Measurements from ENCODE around the gene SERGEF. TPM values are rescaled to one million over a fixed set of nuclear protein-coding genes. Genes with fewer than 3 reads are reported as not detected.
A peak's percentile ranks its signal among the peaks of the same experiment; 100 is the strongest.
"Not testable (repeated sequence)": the region's sequence is repeated elsewhere in the genome, so short reads cannot be mapped to it uniquely, and the experiment has no call there.

The SERGEF gene
- total RNA-seq, 4 donors from 2014 or later: 62.2 to 116 (median 83.5) TPM

GRCh38 chr11:18005376-18006129 lies 7.3 kb downstream of the SERGEF start:
- Histone ChIP-seq H3K27me3 (no peaks in the 10 kb centered on the region), H3K27ac (no peak overlapping the region), H3K4me3 (replicated peaks in 1 of 3) (no peak overlapping the region), H3K9me3 (no peaks in the 10 kb centered on the region), H3K36me3 (peaks cover 21 to 25% of the 10 kb centered on the region in 2 donors), H3K4me1 (no peaks in the 10 kb centered on the region)
- no peak for DNase-seq
- intact Hi-C loops (cut with DNase I): no loop called here
- WGBS, 2 donors: 92 to 93% methylated on average over 4 of the region's 4 CpGs
- TF ChIP-seq CTCF (IDR thresholded peaks at IDR 0.05): no peak
- TF ChIP-seq POLR2A (IDR thresholded peaks at IDR 0.05): no peak

GRCh38 chr11:18001191-18001590 lies 11.7 kb downstream of the SERGEF start:
- Histone ChIP-seq H3K27me3 (no peaks in the 10 kb centered on the region), H3K4me1 (no peaks in the 10 kb centered on the region), H3K4me3 (replicated peaks in 1 of 3) (no peak overlapping the region), H3K36me3 (peaks cover 16 to 34% of the 10 kb centered on the region in 2 donors), H3K27ac (no peak overlapping the region), H3K9me3 (no peaks in the 10 kb centered on the region)
- TF ChIP-seq CTCF (IDR thresholded peaks at IDR 0.05) (no peak), POLR2A (IDR thresholded peaks at IDR 0.05) (no peak)
- intact Hi-C loops (cut with DNase I): no loop called here
- WGBS, 2 donors: 79 to 80% methylated on average over 2 of the region's 2 CpGs
- no peak for DNase-seq

- intact Hi-C loops (cut with DNase I): no loop called here
- WGBS, 2 donors: 93 to 100% methylated on average over 1 of the region's 1 CpG
These were observed 12.1 kb downstream of the SERGEF start for GRCh38 chr11:18000760-18001159.

GRCh38 chr11:18000128-18000527 lies 12.7 kb downstream of the SERGEF start:
- H3K27me3 ChIP-seq; H3K4me1 ChIP-seq; H3K9me3 ChIP-seq; H3K4me3 ChIP-seq (replicated peaks in 1 of 3); H3K27ac ChIP-seq; intact Hi-C loops (cut with DNase I); DNase-seq: not testable (repeated sequence)
- 91 to 98% methylated on average over 4 of the region's 4 CpGs for WGBS, 2 donors
- peaks cover 11 to 25% of the 10 kb centered on the region in 2 donors for H3K36me3 ChIP-seq

More at GRCh38 chr11:18000760-18001159, 12.1 kb downstream of the SERGEF start:
- H3K4me3 ChIP-seq (replicated peaks in 1 of 3): no peak overlapping the region
- no peak overlapping the region for H3K27ac ChIP-seq
- H3K9me3 ChIP-seq: no peaks in the 10 kb centered on the region
- H3K36me3 ChIP-seq: peaks cover 14 to 29% of the 10 kb centered on the region in 2 donors
- no peak for DNase-seq
- no peak for TF ChIP-seq CTCF (IDR thresholded peaks at IDR 0.05)
- no peak for TF ChIP-seq POLR2A (IDR thresholded peaks at IDR 0.05)
- H3K27me3 ChIP-seq: no peaks in the 10 kb centered on the region
- H3K4me1 ChIP-seq: no peaks in the 10 kb centered on the region

GRCh38 chr11:17992916-17993315 lies 19.9 kb downstream of the SERGEF start:
- no peak for TF ChIP-seq POLR2A (IDR thresholded peaks at IDR 0.05)
- no peak for TF ChIP-seq CTCF (IDR thresholded peaks at IDR 0.05)
- H3K36me3 ChIP-seq: no peaks in the 10 kb centered on the region

More at GRCh38 chr11:17992916-17993315, 19.9 kb downstream of the SERGEF start:
- DNase-seq: peak; percentile 77 to 81
- Histone ChIP-seq H3K4me1 (peaks cover 24 to 53% of the 10 kb centered on the region in 2 donors), H3K27ac (peak overlapping the region in 2 of 3 donors; percentile 42 to 71), H3K9me3 (no peaks in the 10 kb centered on the region), H3K4me3 (replicated peaks in 1 of 3) (no peak overlapping the region), H3K27me3 (no peaks in the 10 kb centered on the region)
- WGBS, 2 donors: 65 to 70% methylated on average over 2 of the region's 2 CpGs
- intact Hi-C loops (cut with DNase I): no loop called here
